Mesothelial cell of epicardium (in vitro differentiated cells): ENCODE results near the gene RNF181. TPM values are rescaled to one million over a fixed set of nuclear protein-coding genes. Genes with fewer than 3 reads are reported as not detected.

Experiments used
- DNase-seq, 2 experiments: peaks; one replicate each; pipeline ENCODE4 v3.0.0; 2021; ENCODE audit warnings: low spot score in 2 of 2; ENCODE audit not compliant: unreplicated experiment in 2 of 2
- H3K27ac Mint-ChIP-seq: 2 replicates; pipeline ENCODE4 v1.8.0; 2021; ENCODE audit warnings: mixed read lengths
- H3K27me3 Mint-ChIP-seq: 2 replicates; pipeline ENCODE4 v1.8.0; 2021; ENCODE audit warnings: low read depth, mixed read lengths
- H3K36me3 Mint-ChIP-seq: 2 replicates; pipeline ENCODE4 v1.8.0; 2021; ENCODE audit warnings: mixed read lengths
- H3K4me1 Mint-ChIP-seq: 2 replicates; pipeline ENCODE4 v1.8.0; 2021; ENCODE audit warnings: mixed read lengths
- H3K4me3 Mint-ChIP-seq: 2 replicates; pipeline ENCODE4 v1.8.0; 2021; ENCODE audit warnings: mild to moderate bottlenecking, moderate library complexity, mixed read lengths
- H3K9me3 Mint-ChIP-seq: 2 replicates; pipeline ENCODE4 v1.8.0; 2021; ENCODE audit warnings: mixed read lengths
- CTCF ChIP-seq: fragments of 200-600 bp; sonication (generic); IDR thresholded peaks from one replicate; pipeline ENCODE4 v1.5.0; 2021; ENCODE audit warnings: antibody characterized with exemption; ENCODE audit not compliant: unreplicated experiment
- total RNA-seq: library from RNA; stranded (reverse); gene quantifications from 3 replicates; pipeline ENCODE4 v1.2.1, GENCODE V29; 2021

Gene RNF181
- total RNA-seq, 1 donor from 2014 or later, result 82.8 TPM

- Mint-ChIP-seq H3K9me3 (no peaks in the 10 kb centered on the region), H3K36me3 (no peaks in the 10 kb centered on the region), H3K4me1 (peaks cover 20% of the 10 kb centered on the region), H3K27me3 (no peaks in the 10 kb centered on the region), H3K27ac (peak overlapping the region; percentile 5), H3K4me3 (no peak overlapping the region)
- TF ChIP-seq CTCF, result no peak
- no peak for DNase-seq
Observed at GRCh38 chr2:85564144-85564563, 31.4 kb upstream of the RNF181 start.

DNA sequence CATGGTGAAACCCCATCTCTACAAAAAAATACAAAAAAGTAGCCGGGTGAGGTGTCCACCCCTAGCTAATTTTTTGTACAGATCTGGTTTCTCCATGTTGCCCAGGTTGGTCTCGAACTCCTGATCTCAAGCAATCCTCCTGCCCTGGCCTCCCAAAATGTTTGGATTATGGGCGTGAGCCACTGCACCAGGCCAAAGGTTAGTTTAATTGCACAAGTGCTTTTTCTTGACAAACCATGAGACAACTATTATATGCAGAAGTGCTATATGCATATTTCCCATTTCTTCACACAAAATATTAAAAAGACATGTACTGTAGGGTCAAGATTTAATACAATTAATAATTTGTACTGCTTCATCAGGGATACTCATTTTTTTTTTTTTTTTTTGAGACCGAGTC, 29.3 kb upstream of the RNF181 start:
- no peak overlapping the region for H3K4me3 Mint-ChIP-seq
- no peak for DNase-seq
- peaks cover 5% of the 10 kb centered on the region for H3K4me1 Mint-ChIP-seq
- peaks cover 15% of the 10 kb centered on the region for H3K27me3 Mint-ChIP-seq
- no peaks in the 10 kb centered on the region for H3K9me3 Mint-ChIP-seq
- TF ChIP-seq CTCF, result no peak
- no peak overlapping the region for H3K27ac Mint-ChIP-seq
- no peaks in the 10 kb centered on the region for H3K36me3 Mint-ChIP-seq

DNA sequence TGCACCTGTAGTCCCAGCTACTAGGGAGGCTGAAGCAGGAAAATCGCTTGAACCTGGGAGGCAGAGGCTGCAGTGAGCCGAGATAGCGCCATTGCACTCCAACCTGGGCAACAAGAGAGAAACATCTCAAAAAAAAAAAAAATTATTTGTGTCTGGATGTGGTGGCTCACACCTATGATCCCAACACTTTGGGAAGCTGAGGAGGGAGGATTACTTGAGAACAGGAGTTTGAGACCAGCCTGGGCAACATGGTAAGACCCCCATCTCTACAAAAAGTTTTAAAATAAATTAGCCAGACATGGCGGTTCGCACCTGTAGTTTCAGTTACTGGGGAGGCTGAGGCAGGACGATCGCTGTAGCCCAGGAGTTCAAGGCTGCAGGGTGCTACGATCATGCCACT, 19.8 kb upstream of the RNF181 start:
- no peak for TF ChIP-seq CTCF

GRCh38 chr2:85577063-85577385, 18.5 kb upstream of the RNF181 start:
- peaks cover 42% of the 10 kb centered on the region for H3K4me1 Mint-ChIP-seq
- DNase-seq, result no peak
- peak overlapping the region; percentile 96 for H3K27ac Mint-ChIP-seq
- H3K36me3 Mint-ChIP-seq, result peaks cover 7% of the 10 kb centered on the region
- TF ChIP-seq CTCF, result no peak
- no peaks in the 10 kb centered on the region for H3K9me3 Mint-ChIP-seq
- H3K27me3 Mint-ChIP-seq, result peaks cover 5% of the 10 kb centered on the region
- peak overlapping the region; percentile 79 for H3K4me3 Mint-ChIP-seq

More for the DNA sequence above, 19.8 kb upstream of the RNF181 start:
- DNase-seq, result no peak
- H3K27me3 Mint-ChIP-seq, result peaks cover 13% of the 10 kb centered on the region
- H3K4me1 Mint-ChIP-seq, result peaks cover 42% of the 10 kb centered on the region
- peak overlapping the region; percentile 16 for H3K27ac Mint-ChIP-seq
- H3K36me3 Mint-ChIP-seq, result peaks cover 3% of the 10 kb centered on the region
- H3K9me3 Mint-ChIP-seq, result no peaks in the 10 kb centered on the region
- no peak overlapping the region for H3K4me3 Mint-ChIP-seq

DNA sequence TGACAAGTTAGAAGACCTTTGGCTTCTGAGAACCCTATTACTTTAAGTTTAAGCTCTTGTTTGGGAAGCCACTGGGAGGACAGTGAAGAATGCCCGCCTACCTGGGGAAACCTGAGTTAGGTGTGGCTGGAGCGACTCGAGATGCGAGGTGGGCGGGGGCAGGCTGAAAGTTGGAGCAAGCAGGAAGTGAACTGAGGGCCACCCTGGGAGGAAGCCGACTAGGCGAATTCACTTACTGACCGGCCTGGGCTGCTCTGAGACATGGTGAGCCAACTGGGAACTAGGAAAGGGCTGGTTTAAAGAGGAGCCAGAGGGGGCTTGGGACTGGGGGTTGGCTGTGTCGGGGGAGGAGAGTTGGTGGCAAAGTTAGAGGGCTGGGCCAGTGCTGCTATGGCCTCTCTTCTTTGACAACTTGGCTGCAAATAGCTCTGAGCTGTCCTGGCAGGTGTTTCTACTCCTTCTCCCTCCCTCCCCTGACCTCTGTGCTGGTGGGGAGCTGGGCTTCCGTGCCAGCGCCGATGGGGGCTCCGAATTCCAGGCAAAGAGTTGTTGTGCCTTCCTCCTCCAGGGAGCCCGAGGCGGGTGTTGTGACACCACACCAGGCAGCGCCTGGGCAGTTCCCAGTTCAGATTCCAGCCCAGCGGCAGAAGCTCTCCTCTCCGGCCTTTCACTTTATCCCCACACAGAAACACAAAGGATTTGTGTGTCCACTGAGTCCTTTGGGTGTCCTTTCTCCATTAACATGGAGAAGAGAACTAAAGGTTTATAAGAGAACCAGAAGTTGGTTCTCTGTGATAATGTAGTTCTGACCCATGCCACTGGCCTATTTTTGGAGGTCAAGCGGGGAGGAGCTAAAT, 17.9 kb upstream of the RNF181 start, which contains the start of gene VAMP8:
Gene VAMP8 (plus strand): TSS at position 201 of the 857 bp plus-strand sequence. CDS start 61 bp downstream, at position 262.
- no peaks in the 10 kb centered on the region for H3K9me3 Mint-ChIP-seq
- H3K4me3 Mint-ChIP-seq, result peak within 1 kb of the TSS; percentile 79
- peak in 1 of 2 experiments; percentile 57 for DNase-seq
- H3K4me1 Mint-ChIP-seq, result peaks cover 42% of the 10 kb centered on the region
- H3K27me3 Mint-ChIP-seq, result peaks cover 2% of the 10 kb centered on the region
- TF ChIP-seq CTCF, result no peak
- peaks cover 7% of the 10 kb centered on the region for H3K36me3 Mint-ChIP-seq
- H3K27ac Mint-ChIP-seq, result peak within 1 kb of the TSS; percentile 96
